GM21528 (cell line): Measurements from ENCODE around the gene ZFAND3.

ENCODE experiments used
- ATAC-seq: cut with Tn5 transposase; IDR thresholded peaks from one replicate; pipeline ENCODE4 v1.9.1; 2021; ENCODE audit warnings: mild to moderate bottlenecking, moderate library complexity; ENCODE audit not compliant: unreplicated experiment, low FRiP score

Gene ZFAND3

DNA sequence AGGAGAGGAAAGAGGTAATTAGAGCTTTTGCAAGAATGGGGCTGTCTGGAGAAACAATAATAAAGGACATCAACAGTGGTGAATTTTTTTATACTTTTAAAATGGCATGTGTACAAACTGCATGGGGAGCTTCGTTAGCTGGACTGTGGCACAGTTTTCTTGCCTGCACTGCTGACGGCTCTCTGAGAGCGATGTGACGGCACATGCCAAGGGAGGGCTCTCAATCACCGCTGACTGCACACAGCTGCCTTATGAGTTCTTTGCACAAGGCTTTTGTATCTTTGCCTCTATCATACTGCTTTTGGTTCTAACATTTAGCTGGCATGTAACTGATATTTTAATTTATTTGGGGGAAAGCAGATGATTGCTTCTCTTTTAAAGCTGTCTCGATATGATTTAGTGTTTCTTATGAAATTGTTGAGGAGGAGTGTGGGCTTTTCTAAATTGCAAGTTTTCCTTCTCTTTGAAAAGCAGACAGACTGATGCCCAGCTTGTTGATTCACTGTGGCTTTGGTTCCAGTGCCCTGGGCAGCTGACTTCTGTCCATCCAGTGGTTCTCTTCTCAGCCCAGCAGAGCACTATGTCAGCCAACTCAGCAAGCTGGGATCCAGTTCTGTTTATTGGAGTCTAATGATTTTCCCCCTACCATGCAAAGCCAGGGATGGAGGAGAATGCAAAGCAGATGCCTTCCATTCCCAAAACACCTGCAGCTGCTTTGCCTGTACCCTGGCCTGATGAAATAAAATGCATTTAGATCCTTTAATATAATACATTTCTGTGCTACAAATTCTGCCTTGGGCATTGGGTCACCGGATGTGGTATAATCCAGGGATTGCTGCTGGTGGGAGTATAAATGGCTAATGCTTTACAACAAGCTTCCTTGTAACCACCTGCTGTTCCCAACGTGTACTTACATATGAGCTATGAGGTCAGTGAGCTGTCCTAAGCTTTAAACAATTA is 323.9 kb downstream of the ZFAND3 start:
- no peak for ATAC-seq

DNA sequence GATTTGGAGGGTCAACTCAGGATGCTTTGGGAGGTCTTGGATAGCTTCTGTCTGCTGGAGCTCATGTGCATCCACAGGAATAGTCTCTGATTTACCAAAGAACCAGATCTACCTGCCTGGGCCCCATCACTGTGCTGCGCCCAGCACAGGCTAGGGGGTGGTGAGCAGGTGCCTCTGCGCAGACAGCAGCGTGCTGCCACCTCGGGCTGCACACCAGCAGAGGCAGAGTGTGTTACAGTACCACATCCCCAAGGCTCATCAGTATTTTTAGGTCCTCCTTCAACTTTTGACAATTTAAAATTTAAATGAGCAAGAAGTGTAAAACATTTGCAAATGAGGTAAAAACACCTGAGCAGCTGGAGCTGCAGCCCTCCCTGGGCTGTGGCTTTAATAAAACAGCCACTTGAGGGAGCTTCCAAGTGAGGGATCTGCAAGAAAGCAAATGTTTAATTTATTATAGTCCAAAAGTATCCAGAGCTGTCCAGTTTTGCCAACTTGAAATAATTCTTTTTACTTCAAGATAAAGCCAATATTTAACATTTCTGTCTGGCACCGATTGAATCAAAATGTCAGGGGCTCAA is 324.9 kb downstream of the ZFAND3 start:
- no peak for ATAC-seq

DNA sequence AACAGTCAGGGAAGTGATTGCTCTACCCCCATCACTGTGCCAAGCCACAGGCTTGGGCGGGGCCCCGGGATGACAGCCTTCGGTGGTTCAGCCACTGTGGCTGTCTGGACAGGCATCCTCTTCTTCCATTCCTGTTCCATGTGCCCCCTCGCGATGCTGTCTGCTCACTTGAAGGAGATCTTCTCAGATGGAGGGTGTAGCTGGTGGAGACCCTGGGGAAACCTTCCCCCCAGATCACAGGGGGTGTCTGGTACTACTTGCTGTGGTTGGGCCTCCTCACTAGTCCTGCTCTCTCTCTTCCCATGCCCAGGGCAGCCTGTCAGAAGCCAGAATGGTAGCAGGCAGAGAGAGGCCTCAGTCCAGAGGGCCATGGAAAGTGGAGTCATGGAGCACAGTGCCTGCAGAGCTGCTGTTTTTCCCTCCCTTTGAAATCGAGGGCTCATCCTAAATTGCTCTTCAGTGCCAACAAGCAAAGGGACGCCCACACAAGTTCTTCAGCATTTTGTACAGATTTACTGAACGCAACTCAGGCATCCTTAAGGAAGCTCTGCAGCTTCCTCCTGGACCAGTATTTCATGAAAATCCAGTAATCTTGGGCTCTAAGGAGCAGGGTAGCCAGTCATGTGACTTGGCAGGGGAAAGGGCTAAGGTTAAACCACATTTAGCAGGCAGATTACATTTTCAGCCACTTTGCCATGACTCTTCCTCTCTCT is 326.6 kb downstream of the ZFAND3 start:
- no peak for ATAC-seq

DNA sequence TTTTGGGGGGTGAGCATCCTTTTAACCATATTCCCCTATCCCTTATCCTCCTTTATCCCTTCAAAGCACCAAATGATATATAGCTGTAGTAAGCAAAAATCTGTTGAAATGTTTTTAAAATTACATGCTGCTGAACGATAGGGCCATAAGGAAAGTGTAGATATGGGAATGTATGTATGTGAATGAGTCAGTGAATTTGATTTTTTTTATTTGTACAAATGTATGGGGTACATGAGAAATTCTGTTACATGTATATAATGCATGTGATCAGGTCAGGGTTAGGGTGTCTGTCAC is 327.2 kb downstream of the ZFAND3 start:
- no peak for ATAC-seq

DNA sequence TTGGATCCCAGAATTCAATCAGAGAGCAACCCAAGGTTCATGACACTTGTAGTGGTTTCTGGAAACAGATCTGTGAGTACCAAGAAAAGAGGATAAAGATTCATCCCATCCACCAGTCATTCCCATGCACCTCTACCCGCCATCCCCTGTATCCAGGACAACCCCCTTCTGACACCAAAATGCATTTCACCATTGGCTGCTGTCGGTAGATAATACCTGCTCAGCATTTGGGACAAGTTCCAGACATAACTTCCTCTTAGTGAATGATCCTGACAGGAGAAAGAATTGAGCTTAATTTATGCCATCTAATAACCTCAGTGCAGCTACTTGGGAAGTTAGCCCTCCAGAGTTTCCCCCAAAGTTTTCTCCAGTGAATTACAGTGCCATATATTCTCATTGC is 329.1 kb downstream of the ZFAND3 start:
- no peak for ATAC-seq

DNA sequence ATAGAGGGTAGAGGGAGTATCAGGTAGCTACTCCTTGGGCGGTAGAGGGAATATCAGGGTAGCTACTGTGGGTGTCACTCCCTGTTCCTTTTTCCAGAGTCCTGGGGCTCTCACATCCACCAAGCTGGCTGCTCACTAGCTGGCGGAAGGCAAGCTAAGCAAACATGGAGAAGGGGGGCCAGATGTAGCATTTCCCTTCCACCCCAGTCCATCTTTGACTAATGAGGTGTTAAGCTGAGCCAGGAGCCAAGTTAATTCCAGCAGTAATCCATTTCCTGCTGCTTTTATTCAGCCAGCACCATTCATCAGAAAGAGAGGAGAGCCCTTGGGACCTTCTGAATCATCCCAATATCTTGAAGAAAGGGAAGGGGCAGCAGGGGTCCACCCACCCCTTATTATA is 330.0 kb downstream of the ZFAND3 start:
- no peak for ATAC-seq

DNA sequence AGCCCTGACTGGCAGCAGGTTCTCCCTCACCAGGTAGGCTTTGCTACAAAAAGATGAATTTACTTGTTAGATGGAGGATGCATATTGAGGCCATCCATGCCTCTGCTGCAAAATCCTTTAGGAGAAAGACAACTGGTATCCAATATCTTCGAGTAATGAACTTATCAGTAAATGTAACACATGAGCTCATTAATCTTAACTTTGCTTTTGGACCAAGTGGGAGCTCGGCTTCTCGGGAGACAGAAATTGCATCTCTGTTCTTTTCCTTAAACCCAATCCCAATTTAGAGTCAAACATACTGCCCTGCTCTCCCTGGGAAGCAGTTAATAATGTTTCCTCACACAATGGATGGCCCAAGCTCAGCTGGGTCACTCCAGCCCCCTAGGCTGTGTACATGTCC is 330.5 kb downstream of the ZFAND3 start:
- ATAC-seq = no peak

DNA sequence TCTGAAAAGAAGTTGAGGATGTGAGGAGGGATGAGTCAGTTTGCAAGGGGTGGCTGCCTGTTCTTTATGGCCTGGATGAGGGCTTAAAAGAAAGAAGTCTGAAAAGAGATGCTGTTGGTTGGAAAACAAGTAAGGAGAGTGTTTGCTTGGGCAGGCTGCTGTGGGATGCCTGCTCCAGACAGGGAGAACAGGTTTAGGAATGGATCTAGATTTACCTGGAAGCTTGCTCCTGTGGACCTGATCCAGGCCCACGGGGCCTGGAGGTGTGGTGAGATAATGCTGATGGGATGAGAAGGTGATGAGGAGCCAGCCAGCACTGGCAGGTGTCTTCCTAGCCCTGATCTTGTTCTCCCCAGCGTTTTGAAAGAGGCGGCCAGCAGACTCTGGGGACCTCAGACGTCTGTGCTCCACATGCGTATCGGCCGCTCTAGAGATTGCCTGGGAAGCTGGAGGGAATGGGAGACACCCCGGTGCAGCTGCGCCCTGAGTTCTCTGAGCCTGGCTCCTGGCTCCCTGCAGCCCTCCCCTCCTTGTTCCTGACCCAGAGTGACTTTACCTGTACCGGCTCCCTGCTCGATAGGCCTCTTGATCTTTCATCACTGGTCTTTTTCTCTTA is 331.3 kb downstream of the ZFAND3 start:
- ATAC-seq = no peak

DNA sequence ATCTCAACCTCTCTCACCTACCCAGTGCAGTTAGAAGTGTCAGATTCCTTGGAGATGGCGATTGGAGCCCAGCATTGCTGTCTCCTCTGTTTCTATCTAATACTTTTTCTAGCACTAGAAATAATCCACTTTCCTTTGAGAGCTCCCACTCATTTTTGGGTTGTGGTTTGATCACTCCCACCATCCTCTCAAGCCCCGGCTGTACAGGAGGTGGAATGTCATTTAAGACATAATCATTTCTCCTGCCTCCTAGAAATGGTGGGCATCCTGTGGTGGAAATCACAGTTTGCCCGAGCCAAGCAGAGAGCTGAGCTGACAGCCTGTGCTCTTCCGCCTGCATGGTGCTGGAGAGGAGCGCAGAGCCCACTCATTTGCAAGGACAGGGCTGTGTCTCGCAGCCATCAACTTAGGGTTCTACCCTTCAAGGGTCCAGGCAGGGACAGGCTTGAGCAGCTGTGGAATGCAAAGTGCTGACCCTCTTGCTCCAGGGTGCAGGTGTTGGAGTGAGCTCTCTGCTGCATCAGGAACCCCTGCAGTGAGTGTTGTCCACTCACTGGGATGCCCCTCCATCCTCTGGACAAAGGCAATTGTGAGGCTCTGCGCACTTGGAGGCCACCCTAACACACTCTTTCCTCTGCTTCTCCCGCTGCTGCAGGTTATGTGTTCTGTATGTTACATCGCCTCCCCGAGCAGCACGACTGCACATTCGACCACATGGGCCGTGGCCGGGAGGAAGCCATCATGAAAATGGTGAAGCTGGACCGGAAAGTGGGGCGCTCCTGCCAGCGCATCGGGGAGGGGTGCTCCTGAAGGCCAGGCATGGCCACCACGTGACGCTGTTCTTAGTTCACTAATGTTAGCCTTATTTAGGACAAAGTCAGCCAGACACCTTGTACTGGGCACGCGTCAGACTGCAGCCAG is 332.3 kb downstream of the ZFAND3 start:
- ATAC-seq = no peak

DNA sequence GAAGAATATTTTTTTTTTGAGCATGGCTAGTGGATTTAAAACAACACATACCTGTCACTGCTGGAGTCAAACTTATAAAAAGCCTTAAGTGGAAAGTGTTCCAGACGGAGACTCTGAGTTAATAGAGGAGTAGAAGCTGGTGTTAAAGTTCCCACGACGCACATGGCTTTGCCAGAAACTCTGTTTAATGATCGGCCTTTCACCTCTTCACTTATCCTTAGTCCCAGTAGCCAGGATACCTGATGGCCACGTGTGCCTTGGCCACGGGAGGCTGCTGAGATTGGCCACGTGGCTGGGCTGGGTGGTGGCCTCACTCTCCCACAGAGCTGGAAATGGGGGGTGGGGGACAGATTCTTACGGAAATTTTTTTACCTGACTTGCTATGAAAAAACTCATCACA is 333.1 kb downstream of the ZFAND3 start:
- no peak for ATAC-seq

DNA sequence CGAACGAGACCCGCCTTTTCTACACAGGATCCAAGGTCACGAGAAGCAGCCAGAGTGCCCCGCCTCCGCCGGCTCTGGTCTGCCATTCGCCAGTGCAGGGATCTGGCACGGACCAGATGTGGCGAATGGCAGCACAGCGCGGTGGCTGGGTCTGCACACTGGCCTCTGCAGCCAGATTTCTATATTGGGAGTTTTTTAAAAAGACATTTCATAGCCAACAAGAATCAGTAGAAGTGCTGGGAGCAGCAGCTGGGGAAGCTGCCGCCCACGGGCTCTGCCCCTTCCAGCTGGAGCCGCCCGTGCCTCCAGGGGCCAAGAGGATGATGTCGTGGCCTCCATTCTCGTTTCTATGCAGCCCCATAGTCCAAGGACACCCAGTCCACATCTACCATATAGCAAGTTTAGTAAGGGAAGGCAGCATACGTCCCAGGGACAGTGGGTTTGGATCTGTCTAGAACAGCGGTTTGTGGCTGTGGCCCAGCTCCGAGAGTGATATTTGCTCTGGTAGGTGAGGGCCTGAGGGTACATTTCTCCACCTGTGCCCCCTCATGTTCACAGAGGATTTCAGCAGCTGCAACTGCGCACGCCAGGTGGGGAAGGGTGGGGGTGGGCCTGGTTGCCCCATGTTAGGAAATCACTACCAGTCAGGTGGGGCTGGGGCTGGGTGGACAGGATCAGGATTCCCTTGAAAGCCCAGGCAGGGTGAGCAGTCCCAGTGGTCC is 333.7 kb downstream of the ZFAND3 start:
- no peak for ATAC-seq

DNA sequence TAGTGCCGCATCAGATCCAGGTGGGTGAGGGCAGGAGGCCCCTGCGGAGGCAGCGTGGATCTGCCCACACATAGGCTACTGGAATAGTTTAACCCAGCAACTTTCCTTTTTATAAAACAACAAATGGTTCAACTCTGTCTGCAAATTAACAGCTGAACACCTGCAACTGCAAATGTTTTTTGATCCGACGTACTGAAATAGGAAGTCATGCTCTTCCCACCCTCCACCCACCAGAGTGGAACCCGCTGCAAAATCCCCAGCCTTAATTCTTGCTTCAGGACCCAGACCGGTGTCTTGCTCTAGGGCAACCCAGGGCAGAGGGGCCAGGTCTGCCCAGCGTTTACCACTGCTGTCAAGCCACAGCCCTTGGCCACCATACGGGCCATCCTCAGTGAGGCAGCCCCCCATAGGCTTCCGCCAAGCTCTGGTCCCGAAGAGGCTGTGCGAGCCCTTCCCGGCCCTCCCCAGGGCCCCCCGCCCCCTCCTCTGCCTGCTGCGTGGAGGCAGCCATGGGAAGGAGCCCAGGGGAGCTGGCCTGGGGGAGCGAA is 334.3 kb downstream of the ZFAND3 start:
- ATAC-seq = no peak

DNA sequence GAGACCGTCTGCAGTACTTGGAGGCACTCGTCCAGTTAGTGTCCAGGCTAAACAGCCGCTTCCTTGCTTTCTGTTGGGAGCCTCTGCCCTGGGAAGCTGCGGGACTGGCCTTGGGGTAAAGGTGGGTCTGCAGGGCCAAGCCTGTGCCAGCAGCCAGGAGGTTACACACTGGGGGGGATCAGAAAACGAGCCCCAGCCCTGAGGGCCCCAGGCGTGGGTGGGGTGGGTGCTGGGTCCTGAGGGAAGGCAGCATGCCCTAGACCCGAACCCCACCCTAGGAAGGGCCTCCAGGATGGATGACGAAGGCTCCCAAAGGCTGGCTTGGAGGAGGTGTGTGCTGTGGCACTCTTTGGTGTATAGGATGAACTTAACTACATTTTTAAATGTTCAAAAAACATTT is 335.2 kb downstream of the ZFAND3 start:
- no peak for ATAC-seq

DNA sequence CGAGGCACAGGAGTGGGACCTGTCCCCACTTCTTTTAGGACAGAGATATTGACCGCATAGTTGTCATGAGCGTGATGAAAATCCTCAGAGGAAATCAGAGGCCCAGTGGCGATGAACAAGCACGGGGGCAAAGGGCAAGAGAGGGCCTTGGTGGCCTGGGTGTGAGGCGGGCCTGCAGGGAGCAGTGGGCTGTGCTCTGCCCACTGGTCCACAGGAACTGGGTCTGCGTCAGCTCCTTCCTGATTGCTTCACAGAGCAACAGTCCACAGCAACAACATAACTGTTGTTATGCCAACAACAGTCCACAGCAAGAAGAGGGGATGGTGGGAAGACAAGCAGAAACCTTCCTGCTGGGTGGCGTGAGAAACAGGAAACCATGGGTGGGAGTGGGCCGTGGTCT is 335.6 kb downstream of the ZFAND3 start:
- no peak for ATAC-seq

DNA sequence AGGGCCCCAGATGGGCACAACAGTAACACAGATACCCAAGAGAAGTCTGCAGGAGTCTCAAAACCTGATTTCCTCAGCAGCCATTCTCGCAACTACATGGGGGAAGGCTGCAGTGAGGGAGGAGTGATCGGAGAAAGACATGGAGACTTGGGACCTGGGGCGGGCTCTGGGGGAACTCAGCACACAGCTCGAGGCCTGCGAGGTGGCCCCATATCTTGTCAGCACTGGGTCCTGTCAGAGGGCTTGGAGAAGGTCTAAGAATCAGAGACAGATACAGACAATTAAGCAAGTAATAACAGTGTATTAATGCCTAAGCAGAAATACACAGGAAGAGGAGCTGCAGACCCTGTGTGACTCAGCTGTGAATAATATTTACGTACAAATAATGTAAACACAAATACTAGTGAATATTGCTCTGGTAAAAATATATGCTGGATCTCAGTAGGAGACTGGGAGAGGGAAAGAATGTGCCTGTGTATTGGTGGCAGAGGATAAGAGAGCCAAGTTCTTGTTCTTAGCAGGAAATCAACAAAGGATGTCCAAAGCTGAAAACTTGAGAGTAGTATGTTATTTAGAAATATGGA is 336.2 kb downstream of the ZFAND3 start:
- no peak for ATAC-seq

DNA sequence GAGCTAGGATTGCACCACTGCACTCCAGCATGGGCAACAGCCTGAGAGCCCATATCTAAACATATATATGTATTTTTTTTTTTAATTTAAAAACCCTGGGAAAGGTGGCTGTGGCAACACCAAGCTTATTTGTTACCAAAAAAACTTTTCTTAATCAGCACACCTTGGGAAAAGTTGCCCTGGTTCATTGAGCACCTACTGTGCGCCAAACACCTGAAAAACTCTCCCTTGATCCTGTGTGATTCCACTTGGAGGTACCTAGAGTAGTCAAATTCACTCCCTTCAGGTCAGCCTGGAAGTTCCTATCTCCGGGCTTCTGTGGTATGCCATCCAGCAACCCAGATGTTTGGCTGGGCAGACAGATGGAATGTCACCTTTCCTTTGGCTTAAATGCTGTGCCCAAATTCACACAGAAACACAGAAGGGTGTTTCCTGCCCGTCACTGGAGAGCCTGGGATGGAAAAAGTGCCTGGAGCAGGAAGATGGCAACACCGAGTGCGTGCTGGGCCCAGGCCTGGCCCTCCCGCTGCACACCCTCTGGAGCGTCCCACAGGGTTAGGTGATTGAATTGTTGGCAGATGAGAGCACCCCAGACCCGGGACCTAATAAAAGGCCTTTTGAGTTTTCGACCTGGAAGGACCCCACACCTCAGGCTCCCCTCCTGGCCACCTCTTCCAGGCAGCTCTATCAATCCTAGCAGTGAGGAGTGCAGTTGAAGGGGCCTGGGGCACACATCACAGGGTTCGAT is 337.5 kb downstream of the ZFAND3 start:
- ATAC-seq = no peak

DNA sequence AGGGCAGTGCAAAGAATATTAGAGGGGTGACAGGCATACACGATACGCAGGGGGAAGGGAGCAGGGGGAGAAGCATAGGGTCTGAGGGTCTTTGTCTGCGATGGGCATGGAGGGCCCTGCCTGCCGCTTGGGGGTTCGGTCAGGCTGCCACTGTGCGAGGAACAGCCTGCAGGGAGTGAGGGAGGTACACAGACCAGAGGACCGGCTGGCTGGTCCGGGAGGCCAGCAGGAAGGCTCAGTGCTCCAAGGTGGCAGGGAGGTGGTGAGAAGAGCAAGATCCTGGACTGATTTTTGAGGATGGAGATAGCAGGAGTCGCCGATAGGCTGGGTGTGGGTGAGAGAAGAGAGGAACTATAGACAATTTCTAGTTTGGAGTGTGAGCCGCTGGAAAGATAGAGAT is 338.4 kb downstream of the ZFAND3 start:
- no peak for ATAC-seq

DNA sequence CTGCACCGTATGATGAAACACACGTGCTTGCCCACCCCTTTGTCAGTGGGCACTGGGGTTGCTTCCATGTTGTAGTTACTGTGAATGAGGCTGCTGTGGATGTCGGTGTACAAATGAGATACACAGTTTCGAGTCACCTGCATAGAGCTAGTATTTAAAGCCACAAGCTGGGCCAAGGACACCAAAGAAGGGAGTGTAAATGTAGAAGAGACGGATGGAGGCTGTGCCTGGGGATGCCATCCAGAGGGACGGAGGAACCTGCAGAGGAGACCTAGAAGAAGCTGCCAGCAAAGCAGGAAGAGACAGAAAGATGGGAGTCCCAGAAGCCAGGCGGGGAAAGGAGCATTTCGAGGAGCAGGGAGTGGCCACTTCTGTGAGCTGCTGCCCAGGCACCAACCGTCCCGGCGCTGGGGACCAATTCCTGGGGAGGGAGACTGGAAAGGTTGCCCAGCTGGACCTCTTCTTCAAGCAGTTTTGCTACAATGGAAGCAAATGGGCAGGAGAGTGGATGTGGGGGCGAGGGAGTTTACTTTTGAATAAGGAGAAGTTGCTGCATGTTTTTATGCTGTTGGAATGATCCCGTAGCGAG is 339.3 kb downstream of the ZFAND3 start:
- ATAC-seq = no peak
